HG02885 (cell line): ENCODE measurements around the gene STXBP1.

Source experiments
- ATAC-seq: cut with Tn5 transposase; IDR thresholded peaks from one replicate; pipeline ENCODE4 v1.9.1; 2021; ENCODE audit warnings: mild to moderate bottlenecking; ENCODE audit not compliant: unreplicated experiment, poor library complexity

Gene STXBP1

GRCh38 chr9:127644943-127645342, 32.9 kb downstream of the STXBP1 start:
- ATAC-seq = no peak

GRCh38 chr9:127647451-127647850, 35.4 kb downstream of the STXBP1 start:
- no peak for ATAC-seq

- ATAC-seq = no peak
These were observed 38.4 kb downstream of the STXBP1 start for GRCh38 chr9:127650518-127650917.

GRCh38 chr9:127651697-127652610, 39.9 kb downstream of the STXBP1 start:
- no peak for ATAC-seq

- no peak for ATAC-seq
These were observed 40.7 kb downstream of the STXBP1 start for GRCh38 chr9:127652733-127653132.

- ATAC-seq = no peak
These were observed 42.5 kb downstream of the STXBP1 start for GRCh38 chr9:127654619-127655018.

GRCh38 chr9:127658428-127658827, 46.4 kb downstream of the STXBP1 start:
- no peak for ATAC-seq

GRCh38 chr9:127660886-127661741, 49.0 kb downstream of the STXBP1 start:
- ATAC-seq = no peak

GRCh38 chr9:127662617-127663016, 50.5 kb downstream of the STXBP1 start:
- ATAC-seq = no peak

- ATAC-seq = no peak
These were observed 52.2 kb downstream of the STXBP1 start for GRCh38 chr9:127664324-127664677.

- ATAC-seq = no peak
These were observed 52.8 kb downstream of the STXBP1 start for GRCh38 chr9:127664678-127665507.

- ATAC-seq = no peak
These were observed 55.2 kb downstream of the STXBP1 start for GRCh38 chr9:127667127-127667844.

GRCh38 chr9:127667906-127668305, 55.8 kb downstream of the STXBP1 start:
- no peak for ATAC-seq

GRCh38 chr9:127673234-127673633, 61.2 kb downstream of the STXBP1 start:
- no peak for ATAC-seq

- no peak for ATAC-seq
These were observed 64.6 kb downstream of the STXBP1 start for GRCh38 chr9:127676638-127677037.

- ATAC-seq = no peak
These were observed 67.4 kb downstream of the STXBP1 start for GRCh38 chr9:127679506-127679905.

- ATAC-seq = no peak
These were observed 68.1 kb downstream of the STXBP1 start for GRCh38 chr9:127680226-127680625.

- no peak for ATAC-seq
These were observed 68.8 kb downstream of the STXBP1 start for GRCh38 chr9:127680846-127681245.

- no peak for ATAC-seq
These were observed 70.5 kb downstream of the STXBP1 start for GRCh38 chr9:127682351-127683136.
